H1 (cell line): ENCODE measurements around the gene FANCD2OS. TPM values are rescaled to one million over a fixed set of nuclear protein-coding genes. Genes with fewer than 3 reads are reported as not detected.
A peak's percentile ranks its signal among the peaks of the same experiment; 100 is the strongest.
"Not testable (repeated sequence)": the region's sequence is repeated elsewhere in the genome, so short reads cannot be mapped to it uniquely, and the experiment has no call there.

Experiments
- CTCF ChIA-PET: fragments of 300-600 bp; sonication (Branson Sonifier 250); formaldehyde crosslinking; loops from one replicate; lab custom pipeline; 2021; ENCODE audit not compliant: partially characterized antibody; lab: Charles Lee
- POLR2A ChIA-PET: fragments of 300-600 bp; sonication (Branson Sonifier 250); formaldehyde crosslinking; loops from one replicate; lab custom pipeline; 2021; ENCODE audit warnings: inconsistent platforms; ENCODE audit not compliant: partially characterized antibody; lab: Charles Lee
- DNase-seq, 2 experiments: peaks; one replicate each; pipeline versions ENCODE4 v3.0.0 to v3.0.0-alpha.2; 2010 to 2022; ENCODE audit warnings: low spot score in 2 of 2, low read depth in 1 of 2, mixed read lengths in 1 of 2
- FAIRE-seq: peaks from 2 replicates; lab custom pipeline; 2011; peaks lifted over from hg19 to GRCh38; lab: Jason Lieb, UNC
- H2AFZ ChIP-seq: 2 replicates; pipeline ENCODE4 v1.8.1; 2012; ENCODE audit warnings: low read length, inconsistent platforms
- H2AK5ac ChIP-seq: 2 replicates; pipeline ENCODE4 v1.6.1; 2013; ENCODE audit warnings: low read depth, low read length
- H2BK120ac ChIP-seq: replicated peaks from 2 replicates; pipeline ENCODE3; 2013; ENCODE audit warnings: low read depth, low read length, inconsistent platforms
- H2BK12ac ChIP-seq: 2 replicates; pipeline ENCODE4 v1.6.1; 2013; ENCODE audit warnings: low read depth, low read length
- H2BK15ac ChIP-seq: 2 replicates; pipeline ENCODE4 v1.6.1; 2013; ENCODE audit warnings: low read length
- H2BK20ac ChIP-seq: 2 replicates; pipeline ENCODE4 v1.6.1; 2013; ENCODE audit warnings: low read length
- H2BK5ac ChIP-seq: 2 replicates; pipeline ENCODE4 v1.6.1; 2013; ENCODE audit warnings: low read depth, low read length
- H3K14ac ChIP-seq: 2 replicates; pipeline ENCODE4 v1.6.1; 2013; ENCODE audit warnings: inconsistent platforms; ENCODE audit not compliant: insufficient read length
- H3K18ac ChIP-seq: 2 replicates; pipeline ENCODE4 v1.6.1; 2013; ENCODE audit warnings: low read length; ENCODE audit errors: extremely low read depth
- H3K23ac ChIP-seq: 2 replicates; pipeline ENCODE4 v1.6.1; 2013; ENCODE audit warnings: inconsistent platforms; ENCODE audit not compliant: insufficient read length
- H3K23me2 ChIP-seq: 2 replicates; pipeline ENCODE4 v1.6.1; 2013; ENCODE audit warnings: low read depth, low read length
- H3K27ac ChIP-seq: 2 replicates; pipeline ENCODE4 v1.6.1; 2011; ENCODE audit warnings: low read depth, low read length, inconsistent platforms
- H3K27me3 ChIP-seq, 4 experiments: replicated peaks in 1 of 4; 1 replicate in 1 of 4; 2 replicates in 3 of 4; pipeline versions ENCODE4 v1.6.1 to v1.8.1; 2011 to 2013; ENCODE audit warnings: low read length in 3 of 4, mild to moderate bottlenecking in 3 of 4, inconsistent platforms in 2 of 4, mixed read lengths in 2 of 4, moderate library complexity in 1 of 4; ENCODE audit not compliant: control insufficient read depth in 3 of 4, insufficient read depth in 3 of 4; ENCODE audit errors: extremely low read depth in 1 of 4
- H3K36me3 ChIP-seq, 4 experiments: 2 replicates each; pipeline versions ENCODE4 v1.6.1 to v1.8.1; 2011 to 2013; ENCODE audit warnings: mild to moderate bottlenecking in 4 of 4, low read length in 3 of 4, moderate library complexity in 2 of 4, control low read depth in 1 of 4, inconsistent platforms in 1 of 4; ENCODE audit not compliant: insufficient read depth in 4 of 4, control insufficient read depth in 2 of 4
- H3K4ac ChIP-seq: replicated peaks from 2 replicates; pipeline ENCODE3; 2013; ENCODE audit warnings: low read length, low read depth, mixed read lengths, inconsistent platforms; ENCODE audit not compliant: insufficient read length
- H3K4me1 ChIP-seq, 4 experiments: replicated peaks in 1 of 4; 1 replicate in 1 of 4; 2 replicates in 3 of 4; pipeline versions ENCODE4 v1.6.1 to v1.8.1; 2011 to 2013; ENCODE audit warnings: low read length in 3 of 4, inconsistent platforms in 2 of 4, mixed read lengths in 1 of 4; ENCODE audit not compliant: insufficient read depth in 4 of 4, control insufficient read depth in 3 of 4
- H3K4me2 ChIP-seq, 2 experiments: 2 replicates each; pipeline versions ENCODE4 v1.6.1 to v1.8.1; 2011 to 2013; ENCODE audit warnings: low read depth in 2 of 2, low read length in 2 of 2, control low read depth in 1 of 2, inconsistent platforms in 1 of 2, mild to moderate bottlenecking in 1 of 2; ENCODE audit not compliant: insufficient read depth in 1 of 2
- H3K4me3 ChIP-seq, 4 experiments: fragments of 200-600, 300-600 bp in 1 of 4; sonication (generic), shearing (Covaris generic), sonication (Bioruptor Twin) in 1 of 4; 2 replicates each; pipeline versions ENCODE4 v1.5.1 to v1.8.1; 2011 to 2016; ENCODE audit warnings: low read length in 4 of 4, low read depth in 3 of 4, control low read depth in 2 of 4, inconsistent platforms in 2 of 4, mild to moderate bottlenecking in 2 of 4, mixed read lengths in 1 of 4, moderate library complexity in 1 of 4; ENCODE audit not compliant: insufficient read depth in 2 of 4; ENCODE audit errors: extremely low read depth in 1 of 4
- H3K56ac ChIP-seq: replicated peaks from 2 replicates; pipeline ENCODE3; 2013; ENCODE audit warnings: low read depth, mild to moderate bottlenecking, mixed read lengths, low read length, inconsistent platforms; ENCODE audit not compliant: insufficient read length
- H3K79me1 ChIP-seq: 2 replicates; pipeline ENCODE4 v1.6.1; 2013; ENCODE audit warnings: low read depth, low read length, control low read depth
- H3K79me2 ChIP-seq, 2 experiments: 2 replicates each; pipeline versions ENCODE4 v1.6.1 to v1.8.1; 2012 to 2013; ENCODE audit warnings: low read length in 2 of 2, mild to moderate bottlenecking in 2 of 2, inconsistent platforms in 1 of 2; ENCODE audit not compliant: insufficient read depth in 2 of 2, control insufficient read depth in 1 of 2
- H3K9ac ChIP-seq, 4 experiments: replicated peaks in 1 of 4; 1 replicate in 1 of 4; 2 replicates in 3 of 4; pipeline versions ENCODE4 v1.6.1 to v1.8.1; 2011 to 2013; ENCODE audit warnings: low read depth in 3 of 4, low read length in 3 of 4, control low read depth in 2 of 4, mild to moderate bottlenecking in 2 of 4, moderate library complexity in 2 of 4, inconsistent platforms in 1 of 4; ENCODE audit errors: extremely low read depth in 1 of 4
- H3K9me3 ChIP-seq, 2 experiments: 2 replicates each; pipeline versions ENCODE4 v1.6.1 to v1.8.1; 2012 to 2013; ENCODE audit warnings: mild to moderate bottlenecking in 2 of 2, moderate library complexity in 2 of 2, control low read depth in 1 of 2, inconsistent platforms in 1 of 2, low read depth in 1 of 2, low read length in 1 of 2, mixed read lengths in 1 of 2; ENCODE audit not compliant: insufficient read depth in 2 of 2
- H4K20me1 ChIP-seq, 2 experiments: replicated peaks in 1 of 2; 2 replicates each; pipeline versions ENCODE3 to v1.8.1; 2011 to 2013; ENCODE audit warnings: inconsistent platforms in 2 of 2, low read length in 2 of 2, mild to moderate bottlenecking in 1 of 2; ENCODE audit not compliant: insufficient read depth in 2 of 2, control insufficient read depth in 1 of 2
- H4K5ac ChIP-seq: 2 replicates; pipeline ENCODE4 v1.6.1; 2013; ENCODE audit warnings: low read length, low read depth, mixed read lengths, inconsistent platforms; ENCODE audit not compliant: insufficient read length
- H4K8ac ChIP-seq: 2 replicates; pipeline ENCODE4 v1.8.0; 2013; ENCODE audit warnings: mild to moderate bottlenecking, moderate library complexity, low read length, inconsistent platforms; ENCODE audit not compliant: insufficient read depth; ENCODE audit errors: extremely low read depth
- H4K91ac ChIP-seq: replicated peaks from 2 replicates; pipeline ENCODE3; 2013; ENCODE audit warnings: low read length, mixed read lengths, inconsistent platforms; ENCODE audit not compliant: insufficient read length
- SP1 ChIP-seq: IDR thresholded peaks from 2 replicates; pipeline ENCODE4 v1.6.1; 2011; ENCODE audit warnings: low read depth, low read length
- WGBS, 2 experiments: shearing (Covaris generic) in 1 of 2; methylation state at CpG; one replicate each; pipeline versions ENCODE4 v1.1.6 to v1.1.7; 2013 to 2015; ENCODE audit warnings: low lambda C conversion rate in 2 of 2, mixed read lengths in 2 of 2, inconsistent platforms in 1 of 2, low coverage in 1 of 2, missing lambda C conversion rate in 1 of 2; ENCODE audit not compliant: insufficient replicate concordance in 2 of 2, insufficient coverage in 1 of 2, insufficient read length in 1 of 2; ENCODE audit errors: extremely low coverage in 1 of 2, missing lambda C conversion rate in 1 of 2; 5-methylcytosine and 5-hydroxymethylcytosine counted together
- polyA plus RNA-seq, 7 experiments: library from polyadenylated mRNA; depleted of rRNA in 3 of 7; stranded (reverse) in 5 of 7; unstranded in 2 of 7; fragments of >200 nt in 5 of 7; fragments of 200-250 nt in 2 of 7; gene quantifications; 1 replicate in 5 of 7; 2 replicates in 1 of 7; 4 replicates in 1 of 7; pipeline versions ENCODE4 v1.2.1 to v1.2.3, GENCODE V29; 2011 to 2013; ENCODE audit warnings: missing spikeins in 2 of 7, mixed read lengths in 2 of 7
- total RNA-seq: library from RNA; stranded (reverse); fragmentation: NEBNext Ultra II Directional; extraction: Animal tissue kit (Norgen Biotek cat#: 25700); gene quantifications from 2 replicates; pipeline ENCODE4 v1.2.1, GENCODE V29; 2021

FANCD2OS gene
- total and polyA plus RNA-seq, 2 of the 8 experiments (the other 6 are each of a cell fraction or from before 2014, with no cell fraction given), result not detected

- ChIA-PET CTCF (interaction anchor here (0.8 to 1.6 kb wide), 4 partner anchors 10 to 144 kb away, joined by 3 to 4 read pairs (median 4); no protein-coding TSS in a partner anchor), POLR2A (interaction anchor here (1.1 to 1.9 kb wide), 3 partner anchors 13 to 185 kb away, joined by 3 to 5 read pairs (median 4); partner anchors contain the start of gene SEC13)
- not testable (repeated sequence) for H3K9ac ChIP-seq, H2BK120ac ChIP-seq, H3K18ac ChIP-seq, H3K56ac ChIP-seq, H3K23me2 ChIP-seq, H4K20me1 ChIP-seq, H3K4me3 ChIP-seq, H3K23ac ChIP-seq, H2BK5ac ChIP-seq, H2BK12ac ChIP-seq, H4K8ac ChIP-seq, H3K4me1 ChIP-seq, FAIRE-seq, H2AK5ac ChIP-seq, H3K4me2 ChIP-seq, H4K5ac ChIP-seq, H3K27ac ChIP-seq, H4K91ac ChIP-seq, H3K4ac ChIP-seq, H3K9me3 ChIP-seq, H3K79me1 ChIP-seq, H2BK20ac ChIP-seq, H3K79me2 ChIP-seq, H3K36me3 ChIP-seq, H2BK15ac ChIP-seq, DNase-seq, H3K27me3 ChIP-seq, H3K14ac ChIP-seq, H2AFZ ChIP-seq
- 0 out of 2 replicates have a peak, but pooled peaks have one; percentile 23 for TF ChIP-seq SP1
- WGBS, 2 experiments, result 91% methylated on average over 9 of the region's 9 CpGs; no CpG with 5 or more reads in 1 of the 2 experiments
Observed at GRCh38 chr3:10135872-10136271, 27.8 kb upstream of the FANCD2OS start.
